A549 (cell line): ENCODE measurements around the gene LRFN2.

ENCODE experiments used
- CTCF ChIP-seq: fragments of >200 bp; sonication (Bioruptor Twin); formaldehyde crosslinking; IDR thresholded peaks from 3 replicates; pipeline ENCODE4 v1.5.1; 2016
- KDM5A ChIP-seq: fragments of 200-600 bp; sonication (generic); IDR thresholded peaks from 2 replicates; pipeline ENCODE4 v1.6.1; 2016; ENCODE audit warnings: antibody characterized with exemption, mild to moderate bottlenecking
- NFE2L2 ChIP-seq: fragments of 150-350 bp; conservative IDR thresholded peaks from 2 replicates; pipeline ENCODE4 v1.6.1; 2014; ENCODE audit warnings: low read length
- REST ChIP-seq: fragments of 200-600 bp; sonication (generic); IDR thresholded peaks from 2 replicates; pipeline ENCODE4 v1.6.1; 2016; ENCODE audit warnings: antibody characterized with exemption, mild to moderate bottlenecking, moderate library complexity

- TF ChIP-seq CTCF: no peak
- no peak for TF ChIP-seq KDM5A
- no peak for TF ChIP-seq REST
- TF ChIP-seq NFE2L2: no peak
Measured at GRCh38 chr6:40469323-40469722, 117.8 kb downstream of the LRFN2 start.
